HG03196 (cell line): ENCODE data around the gene CYP27B1.
A peak's percentile ranks its signal among the peaks of the same experiment; 100 is the strongest.
"Not testable (repeated sequence)": the region's sequence is repeated elsewhere in the genome, so short reads cannot be mapped to it uniquely, and the experiment has no call there.

Experiments used
- ATAC-seq: cut with Tn5 transposase; IDR thresholded peaks from one replicate; pipeline ENCODE4 v1.9.1; 2021; ENCODE audit not compliant: unreplicated experiment

The CYP27B1 gene

DNA sequence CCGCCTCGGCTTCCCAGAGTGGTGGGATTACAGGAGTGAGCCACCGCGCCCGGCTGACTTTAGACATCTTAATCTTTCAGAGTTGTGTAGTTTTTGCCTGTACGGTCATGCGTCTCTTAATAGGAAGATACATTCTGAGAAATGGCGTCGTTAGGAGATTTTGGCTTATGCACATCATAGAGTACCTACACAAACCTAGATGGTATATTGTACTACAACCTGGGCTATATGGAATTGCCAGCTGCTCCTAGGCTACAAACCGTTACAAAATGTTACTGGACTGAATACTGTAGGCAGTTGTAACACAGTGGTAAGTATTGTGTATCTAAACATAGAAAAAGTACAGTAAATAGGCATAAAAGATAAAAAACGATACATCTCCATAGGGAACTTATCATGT is 17.0 kb upstream of the CYP27B1 start:
- no peak for ATAC-seq

DNA sequence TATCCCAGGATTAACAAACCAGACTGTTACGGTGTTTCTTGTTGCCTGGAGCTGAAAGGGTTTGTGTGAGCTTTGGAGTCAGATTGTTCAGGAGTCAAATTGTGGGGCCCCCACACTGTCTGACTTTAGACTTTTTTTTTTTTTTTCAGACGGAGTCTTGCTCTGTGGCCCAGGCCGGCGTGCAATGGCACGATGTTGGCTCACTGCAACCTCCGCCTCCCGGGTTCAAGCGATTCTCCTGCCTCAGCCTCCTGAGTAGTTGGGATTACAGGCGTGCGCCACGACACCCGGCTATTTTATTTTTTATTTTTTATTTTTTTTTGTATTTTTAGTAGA is 16.6 kb upstream of the CYP27B1 start:
- ATAC-seq: no peak

DNA sequence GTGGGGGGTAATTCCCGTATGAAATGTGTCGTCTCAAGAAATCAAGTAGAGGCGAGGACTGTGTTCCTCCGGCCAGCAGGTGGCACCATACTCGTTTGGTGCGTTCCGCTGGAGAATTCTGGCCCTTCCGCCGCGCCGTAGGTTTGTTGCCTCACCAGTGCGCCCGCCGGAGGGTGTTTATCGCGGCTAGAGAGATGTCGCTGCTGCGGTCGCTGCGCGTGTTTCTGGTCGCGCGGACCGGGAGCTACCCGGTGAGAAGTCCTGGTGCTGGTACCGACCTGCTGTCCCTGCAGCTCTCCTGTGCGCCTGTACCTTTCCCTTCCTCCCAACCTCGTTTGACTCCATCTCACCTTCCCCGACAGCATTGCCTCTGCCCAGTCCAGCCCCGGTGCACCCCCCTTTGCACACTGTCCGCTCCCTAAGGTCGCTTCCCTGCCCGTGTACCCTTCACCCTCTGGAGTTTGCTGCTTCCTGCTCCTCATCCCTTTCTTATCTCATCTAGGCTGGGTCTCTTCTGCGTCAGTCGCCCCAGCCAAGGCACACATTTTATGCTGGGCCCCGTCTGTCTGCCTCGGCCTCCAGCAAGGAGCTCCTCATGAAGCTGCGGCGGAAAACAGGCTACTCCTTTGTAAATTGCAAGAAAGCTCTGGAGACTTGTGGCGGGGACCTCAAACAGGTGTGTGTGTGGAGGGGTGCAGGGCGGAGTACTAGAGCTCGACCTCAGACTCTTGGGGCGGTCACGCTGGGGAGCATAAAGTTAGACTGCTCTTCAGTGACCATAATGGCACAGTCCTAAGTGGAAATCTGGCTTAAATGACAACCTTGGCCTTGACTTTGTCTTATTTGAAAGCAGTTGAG is 16.0 kb upstream of the CYP27B1 start, which contains the start of gene TSFM:
Gene TSFM, plus strand, starts transcription at position 180 of the 858 bp plus-strand sequence. Its CDS starts 15 bp downstream, at position 195.
- peak; percentile 85 for ATAC-seq

DNA sequence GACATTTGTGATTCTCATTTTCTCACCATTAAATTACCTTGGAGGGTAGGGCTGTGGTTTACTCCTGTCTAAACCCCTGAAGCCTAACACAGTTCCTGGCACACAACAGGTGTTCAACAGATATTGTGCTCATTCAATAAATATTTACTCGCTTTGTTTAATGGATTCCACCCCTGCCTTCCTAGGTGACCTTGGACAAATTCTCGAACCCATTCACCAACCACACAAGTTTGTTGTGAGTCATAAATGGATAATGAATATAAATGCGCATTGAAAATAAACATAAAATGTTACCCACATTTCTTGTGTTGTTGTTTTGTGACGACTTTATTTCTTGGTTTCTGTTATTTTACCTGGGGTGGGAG is 15.3 kb upstream of the CYP27B1 start:
- peak; percentile 5 for ATAC-seq

DNA sequence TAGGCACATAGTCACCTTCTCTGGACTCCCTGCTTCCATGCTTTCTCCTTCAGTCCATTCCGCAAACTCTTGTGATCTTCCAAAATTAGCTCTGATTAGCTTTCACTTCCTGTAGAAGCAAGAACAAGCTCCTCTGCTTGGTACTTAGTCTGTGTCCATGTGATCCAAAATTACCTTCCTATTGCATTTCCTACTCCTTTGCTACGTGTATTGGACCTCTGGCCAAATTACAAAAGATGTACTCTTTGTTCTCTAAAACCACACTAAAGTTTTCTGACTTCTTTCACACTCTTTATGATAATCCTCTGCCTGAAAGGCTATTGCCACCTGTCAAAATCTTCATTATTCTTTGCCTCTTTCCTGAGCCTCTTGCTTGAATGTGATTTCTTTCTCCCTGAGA is 14.9 kb upstream of the CYP27B1 start:
- no peak for ATAC-seq

DNA sequence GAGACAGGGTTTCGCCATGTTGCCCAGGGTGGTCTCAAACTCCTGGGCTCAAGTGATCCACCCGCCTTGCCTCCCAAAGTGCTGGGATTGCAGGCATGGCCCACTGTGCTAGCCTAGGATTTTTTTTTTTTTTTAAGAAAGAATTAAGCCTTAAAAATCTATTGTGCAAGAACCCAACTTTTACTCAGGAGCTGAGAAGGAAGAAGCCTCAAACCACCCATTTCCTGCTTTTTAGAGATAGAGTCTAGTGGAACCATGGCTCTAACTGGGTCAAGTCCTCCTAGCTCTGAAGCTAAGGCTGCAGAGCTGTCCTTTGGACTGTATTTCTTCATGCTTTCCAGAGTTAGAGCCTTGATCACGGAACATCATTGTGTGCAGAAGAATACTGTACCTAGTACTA is 14.4 kb upstream of the CYP27B1 start:
- ATAC-seq: no peak

DNA sequence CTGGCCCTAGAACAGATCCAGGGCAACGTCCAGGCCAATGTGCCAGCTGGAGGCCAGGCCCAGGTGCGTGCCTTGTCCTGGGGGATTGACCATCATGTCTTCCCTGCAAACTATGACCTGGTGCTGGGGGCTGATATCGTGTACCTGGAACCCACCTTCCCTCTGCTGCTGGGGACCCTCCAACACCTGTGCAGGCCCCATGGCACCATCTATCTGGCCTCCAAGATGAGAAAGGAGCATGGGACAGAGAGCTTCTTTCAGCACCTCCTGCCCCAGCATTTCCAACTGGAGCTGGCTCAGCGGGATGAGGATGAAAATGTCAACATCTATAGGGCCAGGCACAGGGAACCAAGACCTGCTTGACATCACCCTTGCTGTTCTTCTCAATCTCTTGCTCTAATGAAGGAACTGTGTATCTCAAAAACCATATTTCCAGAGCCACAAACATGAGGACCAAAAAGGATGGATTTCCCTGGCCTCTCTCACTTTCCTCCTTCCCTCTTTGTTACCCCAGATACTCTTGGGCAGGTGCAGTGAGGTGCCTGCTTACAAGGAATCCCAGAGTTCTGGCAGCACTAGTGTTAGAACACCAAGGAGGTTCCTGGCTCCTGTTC is 13.5 kb upstream of the CYP27B1 start:
- ATAC-seq: no peak

DNA sequence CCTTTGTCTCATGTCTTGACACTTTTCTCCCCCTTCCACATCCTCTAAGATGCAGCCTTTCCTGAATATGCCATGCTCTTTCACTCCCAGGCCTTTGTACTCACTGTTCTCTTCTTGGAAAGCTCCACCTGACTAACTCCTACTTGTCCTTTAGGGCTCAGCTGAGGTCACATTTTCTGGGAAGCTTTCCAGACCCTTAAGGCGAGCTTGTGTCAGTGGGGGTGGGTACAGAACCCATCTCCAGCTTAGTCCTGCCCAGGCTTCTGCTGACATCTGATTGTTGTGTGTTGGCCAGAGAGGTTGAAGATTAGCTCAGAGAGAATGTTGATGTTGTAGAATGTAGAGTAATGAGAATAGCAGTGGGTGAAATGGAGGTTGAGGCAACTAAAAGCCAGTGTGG is 12.9 kb upstream of the CYP27B1 start:
- ATAC-seq: no peak

DNA sequence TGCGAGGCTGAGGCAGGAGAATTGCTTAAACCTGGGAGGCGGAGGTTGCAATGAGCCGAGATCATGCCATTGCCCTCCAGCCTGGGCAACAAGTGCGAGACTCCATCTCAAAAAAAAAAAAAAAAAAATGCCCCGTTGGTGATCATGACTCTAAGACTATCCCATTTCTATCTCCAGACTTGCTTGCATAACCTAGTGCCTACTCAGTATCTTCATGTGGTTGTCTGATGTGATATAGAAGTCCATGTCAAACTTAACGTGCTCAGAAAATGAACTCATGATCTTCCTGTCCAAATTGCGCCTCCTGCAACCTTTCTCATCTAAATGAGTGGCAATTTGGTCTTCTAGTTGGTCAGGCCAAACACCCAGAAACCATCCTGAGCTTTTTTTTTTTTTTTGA is 11.0 kb upstream of the CYP27B1 start:
- no peak for ATAC-seq

DNA sequence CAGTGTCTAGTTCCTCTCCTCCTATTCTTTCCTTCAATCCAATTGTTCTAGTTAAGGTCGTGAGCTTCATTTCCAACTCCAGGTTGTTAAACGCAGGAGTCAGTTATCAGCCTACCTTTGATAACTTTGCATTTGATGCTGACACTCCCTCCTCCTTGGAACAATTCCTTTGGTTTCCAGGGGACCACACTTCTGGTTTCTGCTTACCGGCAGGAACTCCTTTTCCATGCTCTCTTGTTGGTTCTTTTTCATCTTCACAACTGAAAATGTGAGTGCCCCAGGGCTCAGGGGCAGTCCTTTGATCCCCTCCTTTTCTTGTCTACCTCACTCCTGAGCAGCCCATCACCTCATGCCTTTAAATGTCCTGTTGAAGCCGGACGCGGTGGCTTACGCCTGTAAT is 10.5 kb upstream of the CYP27B1 start:
- no peak for ATAC-seq

DNA sequence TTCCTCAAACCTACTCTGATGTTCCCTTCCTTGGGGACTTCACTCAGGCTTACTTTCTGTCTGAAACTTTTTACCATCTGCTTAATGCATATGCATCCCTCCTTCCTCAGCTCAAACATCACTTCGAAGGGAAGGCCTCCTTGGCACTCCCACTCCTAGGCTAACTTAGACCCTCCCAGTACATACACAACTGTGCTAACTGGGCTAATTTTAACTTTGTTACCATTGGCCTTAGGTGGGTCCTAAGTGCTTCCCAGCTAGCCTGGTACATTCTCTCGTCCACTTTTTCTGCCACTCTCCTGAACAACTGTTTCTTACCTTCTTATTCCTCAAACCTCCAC is 9.3 kb upstream of the CYP27B1 start:
- ATAC-seq: no peak

DNA sequence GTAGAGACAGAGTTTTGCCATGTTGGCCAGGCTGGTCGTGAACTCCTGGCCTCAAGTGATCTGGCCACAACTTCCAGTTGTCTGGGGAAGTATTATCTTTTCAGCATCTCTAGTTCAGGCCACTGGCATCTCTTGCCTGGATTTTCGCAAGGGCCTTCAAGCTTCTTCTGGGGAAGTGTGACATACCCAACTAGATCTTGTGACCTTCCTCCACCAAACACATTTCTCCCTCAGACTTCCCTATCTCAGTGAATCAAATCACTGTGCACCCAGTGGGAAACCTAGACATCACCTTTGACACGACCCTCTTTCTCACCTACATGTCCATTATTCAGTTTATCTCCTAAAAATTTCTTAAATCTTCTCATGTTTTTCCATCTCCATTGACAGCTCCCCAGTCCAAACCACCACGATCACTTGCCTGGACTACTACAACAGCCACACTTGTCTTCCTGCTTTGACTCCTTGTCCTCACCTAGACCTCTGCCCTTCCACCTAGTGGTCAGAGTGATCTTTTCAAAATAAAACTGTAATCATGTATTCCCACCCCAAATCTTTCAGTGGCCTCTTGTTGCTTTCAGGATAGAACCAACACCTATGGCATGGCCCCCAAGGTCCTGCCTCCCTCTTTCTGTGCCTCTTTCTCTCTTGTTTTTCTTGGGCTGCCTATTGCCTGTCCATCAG is 8.8 kb upstream of the CYP27B1 start:
- no peak for ATAC-seq

DNA sequence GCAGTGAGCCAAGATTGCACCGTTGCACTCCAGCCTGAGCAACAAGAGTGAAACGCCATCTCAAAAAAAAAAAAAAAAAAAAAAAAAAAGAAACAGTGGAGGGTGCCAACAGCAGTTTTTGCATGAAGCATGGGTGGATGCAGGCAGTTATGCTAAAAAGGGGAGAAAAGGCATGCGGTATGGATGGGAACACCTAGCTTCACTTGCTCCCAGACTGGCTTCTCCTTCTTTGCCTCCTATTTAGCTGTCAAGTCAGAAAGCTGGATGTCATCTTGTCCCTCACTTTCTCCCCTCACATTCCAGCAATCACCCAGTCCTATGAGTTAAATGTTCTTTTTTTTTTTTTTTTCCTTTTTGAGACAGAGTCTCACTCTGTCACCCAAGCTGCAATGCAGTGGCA is 8.2 kb upstream of the CYP27B1 start:
- no peak for ATAC-seq

DNA sequence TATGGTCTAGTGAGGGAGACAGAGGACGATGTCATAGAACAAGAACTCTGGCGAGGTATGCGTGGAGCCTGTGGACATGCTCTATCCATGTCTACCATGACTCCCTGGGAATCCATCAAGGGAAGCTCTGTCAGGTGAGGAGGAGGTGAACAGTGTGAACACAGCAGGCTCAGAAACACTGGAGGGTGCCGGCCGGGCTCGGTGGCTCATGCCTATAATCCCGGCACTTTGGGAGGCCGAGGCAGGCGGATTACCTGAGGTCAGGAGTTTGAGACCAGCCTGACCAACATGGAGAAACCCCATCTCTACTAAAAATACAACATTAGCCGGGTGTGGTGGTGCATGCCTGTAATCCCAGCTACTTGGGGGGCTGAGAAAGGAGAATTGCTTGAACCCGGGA is 7.8 kb upstream of the CYP27B1 start:
- not testable (repeated sequence) for ATAC-seq

DNA sequence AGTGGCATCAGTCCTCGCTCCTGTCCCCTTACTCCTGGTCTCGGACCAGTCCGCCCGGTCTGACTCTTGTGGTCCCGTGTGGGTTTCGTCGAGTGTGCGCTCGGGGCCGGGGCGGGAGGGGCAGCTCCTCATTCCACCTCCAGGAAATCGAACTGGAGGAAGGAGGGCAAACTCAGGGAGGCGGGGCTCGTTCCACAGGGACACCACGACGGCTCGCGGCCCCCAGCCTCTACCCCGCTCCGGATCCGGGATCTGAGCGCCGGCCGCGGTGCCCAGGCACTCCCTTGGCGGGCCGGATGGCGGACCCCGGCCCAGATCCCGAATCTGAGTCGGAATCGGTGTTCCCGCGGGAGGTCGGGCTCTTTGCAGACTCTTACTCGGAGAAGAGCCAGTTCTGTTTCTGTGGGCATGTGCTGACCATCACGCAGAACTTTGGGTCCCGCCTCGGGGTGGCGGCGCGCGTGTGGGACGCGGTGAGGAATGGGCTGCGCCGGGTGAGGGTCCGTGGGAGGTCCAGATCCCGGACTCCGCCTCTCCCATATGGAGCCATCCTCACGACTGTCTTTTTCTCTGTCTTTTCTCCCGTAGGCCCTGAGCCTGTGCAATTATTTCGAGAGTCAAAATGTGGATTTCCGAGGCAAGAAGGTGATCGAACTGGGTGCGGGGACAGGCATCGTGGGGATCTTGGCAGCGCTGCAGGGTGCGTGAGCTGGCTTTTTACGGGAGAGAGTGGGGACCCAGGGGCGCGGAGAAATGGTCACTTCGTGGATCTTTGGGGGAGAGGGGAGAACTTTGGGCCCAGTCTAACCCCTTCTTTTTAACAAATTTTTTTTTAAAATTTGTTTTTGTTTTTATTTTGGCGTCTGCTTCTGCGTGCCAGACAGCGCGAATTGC is 5.8 kb upstream of the CYP27B1 start, which contains the start of gene EEF1AKMT3:
Gene EEF1AKMT3, plus strand, starts transcription at position 186 of the 894 bp plus-strand sequence. Its CDS starts 111 bp downstream, at position 297.
- ATAC-seq: peak; percentile 20

DNA sequence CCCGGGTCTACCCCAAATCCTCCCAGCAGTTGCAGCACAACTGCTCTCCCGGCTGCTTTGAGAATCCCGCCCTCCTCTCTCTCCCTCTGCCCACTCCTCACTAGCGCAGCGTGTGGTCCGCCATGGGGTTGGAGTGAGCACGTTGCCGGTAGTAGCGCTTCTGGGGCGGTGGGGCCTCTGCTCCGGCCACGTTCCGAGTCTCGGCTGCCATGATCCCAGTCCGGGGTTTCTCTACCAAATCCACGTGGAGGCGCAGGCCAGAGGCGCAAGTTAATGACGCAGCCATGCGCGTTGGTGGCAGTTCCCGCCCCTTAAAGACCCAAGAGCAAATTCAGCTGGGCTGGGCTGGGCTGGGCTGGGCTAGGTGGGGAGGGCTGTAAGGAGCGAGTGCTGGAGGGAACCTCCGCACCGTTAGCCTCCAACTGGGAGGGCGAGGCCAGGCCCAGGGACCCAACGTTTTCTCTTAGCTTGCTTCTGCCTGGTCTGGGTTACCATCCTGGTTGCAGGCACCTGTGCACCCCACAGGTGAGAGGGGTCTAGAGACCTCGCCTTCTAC is 5.1 kb upstream of the CYP27B1 start, which contains the start of gene METTL1:
Gene METTL1, minus strand, starts transcription at position 233 of the 556 bp plus-strand sequence. Its CDS starts 22 bp downstream, at position 211.
- peak; percentile 82 for ATAC-seq

DNA sequence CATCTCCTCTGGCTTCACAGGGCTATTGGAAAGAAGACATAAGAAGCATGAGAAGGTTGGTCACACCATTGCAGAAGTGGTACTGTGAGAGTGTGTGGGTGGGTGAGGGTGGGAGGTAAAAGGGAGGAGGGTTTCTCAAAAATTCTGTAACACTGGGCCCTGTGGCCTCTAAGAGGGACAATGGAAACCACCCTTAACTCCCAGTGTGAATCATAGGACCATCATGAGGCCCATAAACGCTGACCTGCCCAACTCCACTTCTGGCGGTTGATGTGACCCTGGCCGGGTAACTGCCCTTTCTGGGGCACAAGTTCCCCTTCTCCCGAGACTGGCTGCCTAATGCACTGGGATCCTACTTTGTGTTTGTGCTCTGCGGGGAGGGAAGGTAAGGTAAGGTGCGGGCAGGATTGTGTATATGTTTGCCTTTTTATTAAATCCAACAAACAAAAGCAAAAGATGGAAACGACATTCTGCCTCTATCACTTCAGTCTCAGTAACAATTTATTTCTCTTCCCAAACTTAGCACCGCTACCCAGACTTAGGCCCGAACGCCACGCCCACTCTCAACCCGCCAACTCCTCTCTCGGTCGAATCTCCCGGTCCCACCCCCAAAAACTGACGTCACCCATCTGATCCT is 4.5 kb upstream of the CYP27B1 start:
- peak; percentile 56 for ATAC-seq

DNA sequence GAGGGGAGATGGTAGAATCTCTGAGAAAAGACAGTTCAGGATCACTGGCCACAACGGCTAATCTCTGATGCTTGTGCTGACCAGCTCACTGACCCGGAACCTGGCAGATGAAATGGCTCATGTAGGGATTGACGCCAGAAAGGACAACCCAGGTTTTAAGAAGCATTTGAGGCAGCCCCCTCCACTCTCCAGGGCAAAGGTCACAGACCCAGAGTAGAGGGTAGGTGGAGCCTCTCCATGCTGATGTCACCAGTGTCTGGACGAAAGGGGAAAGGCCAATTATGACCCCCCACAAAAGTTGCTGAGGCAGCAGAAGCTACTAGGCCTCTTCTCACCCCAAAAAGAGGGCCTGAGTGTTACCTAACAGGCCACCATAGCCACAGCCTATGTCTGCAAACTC is 3.9 kb upstream of the CYP27B1 start:
- ATAC-seq: no peak

DNA sequence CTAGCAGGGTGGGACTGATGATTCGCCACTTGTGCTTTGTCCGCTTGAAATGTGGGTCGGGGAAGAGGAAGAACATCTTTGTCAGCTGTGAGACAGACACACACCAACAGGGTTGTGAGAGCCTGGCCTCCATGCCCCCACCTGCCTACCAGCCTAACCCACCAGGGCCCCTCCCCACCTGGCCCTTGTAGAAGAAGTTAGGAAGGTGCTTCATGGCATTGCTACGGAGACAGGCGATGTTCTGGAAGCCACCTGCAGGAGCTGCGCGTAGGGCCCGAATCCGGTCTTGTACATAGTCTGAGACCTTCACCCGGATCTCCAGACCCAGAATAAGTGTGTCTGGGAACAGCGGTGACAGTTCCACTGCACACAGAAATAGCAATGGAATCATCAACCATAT is 2.7 kb upstream of the CYP27B1 start:
- no peak for ATAC-seq

DNA sequence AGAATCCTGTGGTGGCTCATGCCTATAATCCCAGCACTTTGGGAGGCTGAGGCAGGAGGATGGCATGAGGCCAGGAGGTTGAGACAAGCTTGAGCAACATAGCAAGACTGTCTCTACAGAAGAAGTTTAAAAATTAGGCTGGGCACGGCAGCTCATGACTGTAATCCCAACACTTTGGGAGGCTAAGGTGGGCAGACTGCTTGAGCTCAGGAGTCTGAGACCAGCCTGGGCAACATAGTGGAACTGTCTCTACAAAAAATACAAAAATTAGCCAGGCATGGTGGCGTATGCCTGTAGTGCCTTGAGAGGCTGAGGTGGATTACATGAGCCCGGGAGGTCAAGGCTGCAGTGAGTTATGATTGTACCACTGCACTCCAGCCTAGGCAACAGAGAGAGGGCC is 998 bp upstream of the CYP27B1 start:
- no peak for ATAC-seq
